DND-41 (cell line): ENCODE data around the gene SEMA4F.
"Not testable (repeated sequence)": the region's sequence is repeated elsewhere in the genome, so short reads cannot be mapped to it uniquely, and the experiment has no call there.

Experiments
- CTCF ChIP-seq: IDR thresholded peaks from 2 replicates; pipeline ENCODE4 v1.5.1; 2012; ENCODE audit warnings: borderline replicate concordance, low read length, moderate library complexity, mild to moderate bottlenecking; ENCODE audit not compliant: poor library complexity, severe bottlenecking; ENCODE audit errors: extremely low read depth
- EZH2 ChIP-seq: IDR thresholded peaks from 3 replicates; pipeline ENCODE4 v1.6.1; 2012; ENCODE audit warnings: borderline replicate concordance, low read depth, mild to moderate bottlenecking, moderate library complexity, low read length, inconsistent platforms; ENCODE audit not compliant: severe bottlenecking

GRCh38 chr2:74630454-74630853 is 23.6 kb upstream of the SEMA4F start:
- not testable (repeated sequence) for TF ChIP-seq CTCF, EZH2
